COLO668 (cell line): ENCODE results near the gene IDNK.

Experiments used
- DNase-seq: peaks from one replicate; lab custom pipeline; 2025; ENCODE audit not compliant: unreplicated experiment; lab: John Stamatoyannopoulos, UW

IDNK gene

DNA sequence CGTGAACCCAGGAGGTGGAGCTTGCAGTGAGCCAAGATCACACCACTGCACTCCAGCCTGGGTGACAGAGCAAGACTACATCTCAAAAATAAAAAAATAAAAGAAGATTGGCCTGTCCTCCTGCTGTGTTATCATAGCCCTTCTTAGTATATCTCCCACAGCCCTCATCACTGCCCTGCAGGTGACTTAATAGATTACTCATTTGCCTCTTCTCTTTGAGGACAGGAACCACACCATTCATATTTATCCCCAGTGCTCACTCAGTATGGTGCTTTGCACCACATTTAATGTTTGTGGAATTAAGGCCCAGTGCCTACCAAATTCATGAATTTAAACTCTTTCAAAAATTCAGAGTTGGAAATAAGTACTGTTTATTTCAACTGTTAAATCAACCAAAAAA, 10.3 kb downstream of the IDNK start:
- DNase-seq: no peak

- no peak for DNase-seq
Measured at GRCh38 chr9:83633676-83634075, 10.7 kb downstream of the IDNK start.

- DNase-seq: no peak
Measured at GRCh38 chr9:83636813-83637212, 13.9 kb downstream of the IDNK start.

- no peak for DNase-seq
Measured at GRCh38 chr9:83637389-83637788, 14.4 kb downstream of the IDNK start.

DNA sequence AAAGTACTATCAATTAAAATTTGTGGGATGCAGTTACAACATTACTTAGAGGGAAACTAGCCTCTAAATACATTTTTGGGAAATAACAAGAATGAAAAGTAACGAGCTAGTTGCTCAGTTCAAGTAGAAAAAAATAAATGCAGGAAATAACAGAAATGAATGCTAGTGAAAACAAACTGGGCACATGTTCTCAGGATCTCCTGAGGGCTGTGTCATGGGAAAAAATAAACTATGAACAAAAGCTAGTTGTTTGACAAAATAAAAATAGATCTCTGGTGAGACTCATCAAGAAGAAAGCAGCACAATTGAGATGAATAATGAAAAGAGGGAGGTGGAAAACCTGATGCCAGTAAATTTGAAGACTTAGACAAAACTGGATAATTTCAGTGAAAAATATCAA, 16.3 kb downstream of the IDNK start:
- no peak for DNase-seq

- DNase-seq: no peak
Measured at GRCh38 chr9:83642793-83643192, 19.9 kb downstream of the IDNK start.

DNA sequence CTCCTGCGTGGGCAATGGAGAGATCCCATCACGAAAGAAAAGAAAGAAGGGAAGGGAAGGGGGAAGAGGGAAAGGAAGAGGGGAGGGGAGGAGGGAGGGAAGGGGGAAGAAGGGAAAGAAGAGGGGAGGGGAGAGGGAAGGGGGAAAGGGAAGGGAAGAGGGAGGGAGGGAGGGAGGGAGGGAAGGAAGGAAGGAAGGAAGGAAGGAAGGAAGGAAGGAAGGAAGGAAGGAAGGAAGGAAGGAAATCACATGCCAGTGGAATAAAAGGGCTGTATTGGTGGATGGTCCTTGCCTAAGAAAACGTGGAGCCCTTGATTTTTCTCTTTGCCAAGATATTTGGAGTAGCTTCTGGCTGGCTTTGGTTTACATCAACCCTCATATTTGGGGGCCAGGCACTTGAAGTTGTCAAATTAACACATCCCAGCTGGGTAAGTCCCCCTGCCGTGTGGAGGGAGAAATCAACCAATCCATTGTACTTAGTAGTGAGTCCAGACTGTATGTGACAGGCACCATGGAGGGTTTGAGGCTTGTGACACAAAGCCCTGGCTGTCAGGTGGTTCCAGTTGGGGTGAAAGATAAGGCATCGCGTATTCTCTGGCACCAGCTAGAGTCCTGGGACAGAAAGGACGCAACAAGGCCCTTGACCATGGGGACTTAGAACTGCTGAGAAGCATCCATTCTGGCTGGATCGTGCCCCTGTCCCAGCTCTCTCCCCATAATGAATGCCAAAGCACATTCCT, 23.7 kb downstream of the IDNK start:
- DNase-seq: no peak

DNA sequence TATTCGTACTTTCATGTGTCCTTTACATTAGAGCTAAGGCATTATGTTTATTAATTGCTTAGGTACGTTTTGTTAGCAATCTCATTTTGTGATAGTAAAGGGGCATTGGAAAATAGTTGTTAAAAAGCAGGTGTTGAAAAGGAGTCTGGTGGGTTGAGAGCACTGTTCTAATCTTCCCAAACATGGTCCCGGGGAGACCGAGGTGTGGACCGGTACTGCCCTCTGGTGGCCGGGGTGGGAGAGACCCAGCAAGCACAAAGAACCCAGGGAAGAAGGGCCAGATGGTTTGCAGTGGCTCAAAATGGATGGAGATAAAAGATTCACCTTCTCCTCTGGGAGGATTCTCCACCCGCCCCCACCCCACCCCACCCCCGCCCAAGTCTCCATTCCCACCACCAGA, 26.1 kb downstream of the IDNK start:
- DNase-seq: peak; percentile 64

DNA sequence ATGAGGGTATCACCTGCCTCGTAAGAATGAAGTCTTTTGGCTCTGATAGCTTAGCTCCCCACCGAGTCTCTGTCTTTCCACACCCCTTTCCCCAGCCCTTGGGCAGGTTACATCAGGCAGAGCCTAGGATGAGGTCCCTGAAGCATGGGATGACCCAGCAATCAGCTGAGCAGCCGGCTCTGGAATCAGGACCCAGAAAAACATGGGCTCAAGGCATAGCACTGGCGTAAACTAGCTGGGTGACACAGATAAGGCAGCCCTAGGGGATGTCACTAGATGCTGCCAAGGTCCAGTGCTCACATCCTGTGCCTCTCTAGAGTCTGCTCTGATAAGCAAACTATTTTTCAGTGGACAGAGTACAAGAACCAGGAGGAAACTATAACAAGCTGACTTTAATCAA, 26.6 kb downstream of the IDNK start:
- DNase-seq: no peak

GRCh38 chr9:83651558-83651957, 28.6 kb downstream of the IDNK start:
- no peak for DNase-seq

GRCh38 chr9:83652433-83652832, 29.5 kb downstream of the IDNK start:
- DNase-seq: no peak

DNA sequence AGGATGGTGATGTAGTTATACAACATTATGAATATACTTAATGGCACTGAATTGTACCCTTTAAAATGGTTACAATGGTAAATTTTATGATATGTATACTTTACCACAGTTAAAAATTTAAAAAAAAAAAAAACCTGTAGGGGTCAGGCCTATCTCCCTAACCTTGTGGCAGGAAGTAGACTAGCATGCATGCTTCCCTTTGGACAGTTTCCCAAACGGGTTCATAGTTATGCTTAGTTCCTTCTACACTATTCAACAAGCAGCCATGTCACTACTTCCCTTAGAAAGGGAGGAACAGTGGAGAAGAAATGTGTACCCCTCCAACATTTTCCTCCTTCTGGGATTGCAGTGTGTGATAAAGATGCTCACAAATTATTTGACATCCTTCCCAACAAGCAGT, 32.5 kb downstream of the IDNK start:
- no peak for DNase-seq

DNA sequence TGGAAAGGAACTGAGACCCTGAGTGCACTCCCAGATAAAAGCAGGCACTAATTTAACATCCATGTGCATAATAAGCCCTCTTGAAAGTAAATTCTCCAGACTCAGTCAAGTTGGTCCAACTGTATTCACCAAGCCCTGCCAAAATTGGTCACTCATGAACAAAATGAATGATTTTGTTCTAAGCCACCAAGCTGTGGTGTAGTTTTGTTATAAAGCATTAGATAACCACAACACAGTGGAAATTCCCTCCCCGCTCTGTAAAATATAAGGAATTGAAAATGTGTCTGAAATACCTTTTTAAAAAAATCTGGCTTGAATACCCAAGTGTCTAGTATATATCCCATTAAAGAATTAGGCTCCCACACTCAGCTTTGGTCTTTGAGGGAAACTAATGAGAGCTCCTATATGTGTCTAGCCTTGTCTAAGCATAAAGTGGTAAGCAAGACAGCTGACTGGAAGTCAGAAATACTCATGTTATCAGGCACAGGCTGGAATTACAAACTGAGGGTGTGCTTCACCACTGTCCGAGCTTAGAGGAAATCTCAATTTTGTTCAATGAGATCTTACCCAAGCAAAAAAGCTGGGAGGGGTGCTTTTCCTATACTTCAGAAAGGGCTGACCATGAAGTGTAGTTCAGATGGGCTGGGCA, 33.2 kb downstream of the IDNK start:
- no peak for DNase-seq

- no peak for DNase-seq
Measured at GRCh38 chr9:83656952-83657351, 34.0 kb downstream of the IDNK start.

GRCh38 chr9:83662933-83663332, 40.0 kb downstream of the IDNK start:
- DNase-seq: no peak

- DNase-seq: no peak
Measured at GRCh38 chr9:83665580-83666200, 42.7 kb downstream of the IDNK start.

DNA sequence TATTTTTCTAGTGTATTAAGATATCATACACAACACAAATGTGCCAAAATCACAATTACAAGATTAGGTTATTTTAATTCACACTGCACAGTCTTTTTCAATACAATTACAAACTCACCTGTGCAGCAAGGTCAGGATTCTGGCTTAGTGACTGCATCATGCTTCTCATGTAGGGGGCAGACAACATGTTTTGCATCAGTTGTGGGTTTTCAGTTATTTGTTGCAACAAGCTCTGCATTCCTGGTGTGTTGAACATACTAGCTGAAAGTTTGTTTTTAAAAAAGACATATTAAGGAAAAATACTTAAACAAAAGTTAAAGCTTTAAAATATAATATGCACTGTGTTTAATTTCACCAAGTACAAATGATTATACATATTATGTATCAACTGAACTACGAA, 46.1 kb downstream of the IDNK start:
- DNase-seq: no peak

DNA sequence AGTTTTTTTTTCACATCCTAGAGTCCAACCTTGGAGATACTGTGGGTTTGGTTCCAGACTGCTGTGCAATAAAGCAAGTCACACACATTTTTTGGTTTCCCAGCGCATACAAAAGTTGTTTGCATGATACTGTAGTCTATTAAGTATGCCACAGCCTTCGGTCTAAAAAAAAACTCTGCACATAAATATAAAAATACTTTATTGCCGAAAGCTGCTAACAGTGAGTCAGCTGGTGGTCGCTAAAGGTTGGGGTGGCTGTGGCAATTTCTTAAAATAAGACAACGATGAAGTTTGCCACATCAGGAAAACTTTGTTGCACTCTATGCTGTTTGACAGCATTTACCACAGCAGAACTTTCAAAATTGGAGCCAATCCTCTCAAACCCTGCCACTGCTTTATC, 47.4 kb downstream of the IDNK start:
- no peak for DNase-seq

DNA sequence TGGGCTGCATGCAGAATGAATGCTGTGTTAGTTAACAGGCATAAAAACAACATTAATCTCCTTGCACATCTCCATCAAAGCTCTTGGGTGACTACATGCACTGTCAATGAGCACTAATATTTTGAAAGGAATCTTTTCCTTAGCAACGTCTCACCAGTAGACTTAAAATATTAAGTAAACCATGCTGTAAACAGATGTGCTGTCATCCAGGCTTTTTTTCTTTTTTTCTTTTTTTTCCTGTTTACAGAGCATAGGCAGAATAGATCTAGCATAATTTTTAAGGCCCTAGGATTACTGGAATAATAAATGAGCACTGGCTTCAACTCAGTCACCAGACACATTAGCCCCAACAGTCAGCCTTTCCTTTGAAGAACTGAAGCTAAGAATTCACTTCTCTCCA, 48.5 kb downstream of the IDNK start:
- no peak for DNase-seq

GRCh38 chr9:83675466-83675865, 52.5 kb downstream of the IDNK start:
- DNase-seq: no peak

GRCh38 chr9:83677596-83677995, 54.7 kb downstream of the IDNK start:
- no peak for DNase-seq

GRCh38 chr9:83680233-83680632, 57.3 kb downstream of the IDNK start:
- DNase-seq: no peak
